ENCODE results near the gene EPRS1.
A peak's percentile ranks its signal among the peaks of the same experiment; 100 is the strongest.

Gene EPRS1

GRCh38 chr1:220046052-220046930, at the start of gene EPRS1:
TSS of gene EPRS1 (minus strand) at chr1:220046505. CDS start at chr1:220046388, 117 bp downstream.
- Histone ChIP-seq H3K36me3 (peaks cover 11% of the 10 kb centered on the region; the same call in 1 of the 2 replicates), H3K27ac (peak within 1 kb of the TSS; percentile 70), H3K9me3 (ENCODE audit: severe bottlenecking) (no peaks in the 10 kb centered on the region), H3K4me3 (ENCODE audit: low read depth, low read length) (peak within 1 kb of the TSS; percentile 88), H3K27me3 (ENCODE audit: insufficient read depth, low read depth, severe bottlenecking) (no peaks in the 10 kb centered on the region)
- TF ChIP-seq CTCF (IDR thresholded peaks at IDR 0.05; ENCODE audit: low read depth, low read length), result peak; percentile 78
- peak; percentile 97 for DNase-seq

- no peak for TF ChIP-seq CTCF (IDR thresholded peaks at IDR 0.05; ENCODE audit: low read depth, low read length)
- Histone ChIP-seq H3K9me3 (ENCODE audit: severe bottlenecking) (no peaks in the 10 kb centered on the region), H3K4me3 (ENCODE audit: low read depth, low read length) (peak within 1 kb of the TSS; percentile 100), H3K27ac (peak within 1 kb of the TSS; percentile 70), H3K36me3 (peaks cover 24% of the 10 kb centered on the region), H3K27me3 (ENCODE audit: insufficient read depth, low read depth, severe bottlenecking) (no peaks in the 10 kb centered on the region)
- DNase-seq, result peak; percentile 92
These were observed 48.0 kb upstream of the EPRS1 start, which contains the start of gene IARS2 for GRCh38 chr1:220094016-220094911. TSS of gene IARS2 (plus strand) at chr1:220094132. CDS start at chr1:220094217, 85 bp downstream.

GRCh38 chr1:220093361-220094015, 47.2 kb upstream of the EPRS1 start:
- H3K36me3 ChIP-seq, result peaks cover 20% of the 10 kb centered on the region
- H3K27ac ChIP-seq, result 0 out of 2 replicates have a peak overlapping the region, but pooled peaks have one; percentile 11
- no peak for DNase-seq
- no peaks in the 10 kb centered on the region for H3K27me3 ChIP-seq (ENCODE audit: insufficient read depth, low read depth, severe bottlenecking)
- H3K4me3 ChIP-seq (ENCODE audit: low read depth, low read length), result no peak overlapping the region
- H3K9me3 ChIP-seq (ENCODE audit: severe bottlenecking), result no peaks in the 10 kb centered on the region
- TF ChIP-seq CTCF (IDR thresholded peaks at IDR 0.05; ENCODE audit: low read depth, low read length), result no peak

- TF ChIP-seq CTCF (IDR thresholded peaks at IDR 0.05; ENCODE audit: low read depth, low read length), result no peak
- H3K36me3 ChIP-seq, result peaks cover 13% of the 10 kb centered on the region
- no peak overlapping the region for H3K27ac ChIP-seq
- DNase-seq, result no peak
- H3K27me3 ChIP-seq (ENCODE audit: insufficient read depth, low read depth, severe bottlenecking), result no peaks in the 10 kb centered on the region
- no peak overlapping the region for H3K4me3 ChIP-seq (ENCODE audit: low read depth, low read length)
- no peaks in the 10 kb centered on the region for H3K9me3 ChIP-seq (ENCODE audit: severe bottlenecking)
These were observed 46.4 kb upstream of the EPRS1 start for GRCh38 chr1:220092694-220093093.

Measured in WERI-Rb-1 (cell line).